Activated T-helper 9 cell treated with anti-CD3 and anti-CD28 coated beads, Interleukin-2, amount 50 U/mL, for 16 hours (primary cell): ENCODE data around the gene TET3.

Experiments used
- DNase-seq: peaks from one replicate; pipeline ENCODE4 v3.0.0-alpha.2; 2020; ENCODE audit warnings: low read depth

TET3 gene

DNA sequence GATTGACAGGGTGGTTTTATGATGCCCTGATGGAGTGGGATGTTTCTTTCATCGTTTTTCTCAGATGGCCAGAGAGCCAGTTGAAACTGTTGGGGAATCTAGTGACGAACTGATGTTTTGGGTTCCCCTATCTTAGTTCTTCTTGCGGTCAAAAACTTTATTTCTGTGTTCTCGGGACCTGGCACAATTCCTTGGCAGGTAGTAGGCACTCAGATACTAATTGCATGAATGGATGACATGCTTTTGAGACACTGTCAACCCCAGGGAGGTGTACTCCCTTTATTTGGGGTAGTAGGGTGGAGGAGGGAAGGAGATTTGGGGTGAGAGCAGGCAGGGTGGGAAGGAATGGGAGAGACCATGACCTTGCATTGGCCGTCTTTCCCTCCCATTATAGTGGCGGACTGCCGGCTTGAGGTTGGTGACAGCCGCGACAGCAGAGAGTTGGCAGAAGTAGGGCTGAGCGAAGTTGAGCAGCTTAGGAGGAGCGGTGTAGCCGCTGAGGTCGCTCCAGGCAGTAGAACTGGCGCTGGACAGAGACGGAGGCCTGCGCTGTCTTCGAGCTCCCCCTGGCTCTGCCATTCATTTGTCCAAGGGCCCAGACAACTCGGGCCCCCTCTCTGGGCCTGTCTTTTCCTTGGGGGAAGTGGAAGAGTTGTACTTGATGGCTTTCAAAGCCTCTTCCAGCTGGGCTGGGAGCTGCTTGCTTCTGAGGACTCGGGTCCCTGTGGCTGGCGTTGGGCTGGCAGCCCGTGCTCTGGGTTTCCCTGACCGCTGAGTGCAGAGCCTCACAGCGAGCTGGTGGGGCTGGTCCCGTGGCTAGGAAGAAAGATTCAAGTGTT is 2.6 kb downstream of the TET3 start:
- no peak for DNase-seq

DNA sequence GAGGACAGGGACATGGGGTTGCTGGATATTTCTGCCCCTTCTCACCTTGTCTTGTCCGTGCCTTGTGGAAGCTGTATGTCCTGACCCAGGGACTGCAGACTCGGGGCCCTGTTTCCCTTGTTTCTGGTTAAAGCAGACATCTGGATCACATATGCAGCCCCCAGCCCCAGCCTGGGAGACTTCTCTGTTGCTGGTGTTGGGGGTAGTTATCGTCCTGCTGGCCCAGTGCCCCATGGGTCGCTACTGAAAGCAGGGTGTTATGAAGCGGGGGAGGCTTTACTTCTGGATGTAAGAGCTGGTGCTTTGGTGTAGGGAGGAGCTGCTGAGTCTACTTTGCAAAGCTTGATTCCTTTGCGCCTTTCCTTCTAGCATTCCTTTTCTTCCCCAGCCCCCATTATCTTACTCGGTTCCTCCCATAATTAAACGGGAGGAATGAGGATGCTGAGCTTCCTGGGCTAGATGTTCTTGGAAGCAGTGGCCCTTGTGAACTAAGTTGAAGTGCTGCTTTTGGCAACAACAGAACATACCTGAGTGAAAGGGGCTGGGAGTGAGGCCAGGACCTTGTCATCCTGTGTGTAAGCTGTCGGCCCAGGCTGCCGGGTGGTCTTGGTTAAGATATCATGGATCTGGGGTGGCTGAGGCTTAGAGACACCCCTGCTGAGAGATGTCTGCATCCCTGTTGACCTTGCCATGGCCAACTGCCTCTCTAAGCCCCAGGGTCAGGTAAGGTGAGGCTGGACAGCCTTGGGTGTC is 3.4 kb downstream of the TET3 start:
- no peak for DNase-seq

DNA sequence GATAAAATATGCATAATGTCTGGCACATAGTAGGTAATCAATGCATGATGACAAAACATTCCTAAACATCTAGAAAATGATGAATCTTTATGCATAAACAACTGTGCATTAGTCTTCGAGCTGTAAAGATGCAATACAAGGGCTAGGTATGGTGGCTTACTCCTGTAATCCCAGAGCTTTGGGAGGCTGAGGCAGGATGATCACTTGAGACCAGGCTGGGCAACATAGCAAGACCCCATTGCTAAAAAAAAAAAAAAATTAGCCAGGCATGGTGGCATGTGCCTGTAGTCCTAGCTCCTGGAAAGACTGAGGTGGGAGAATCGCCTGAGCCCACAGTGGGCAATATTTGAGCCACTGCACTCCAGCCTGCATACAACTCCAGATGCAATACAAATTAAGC is 5.3 kb downstream of the TET3 start:
- no peak for DNase-seq

DNA sequence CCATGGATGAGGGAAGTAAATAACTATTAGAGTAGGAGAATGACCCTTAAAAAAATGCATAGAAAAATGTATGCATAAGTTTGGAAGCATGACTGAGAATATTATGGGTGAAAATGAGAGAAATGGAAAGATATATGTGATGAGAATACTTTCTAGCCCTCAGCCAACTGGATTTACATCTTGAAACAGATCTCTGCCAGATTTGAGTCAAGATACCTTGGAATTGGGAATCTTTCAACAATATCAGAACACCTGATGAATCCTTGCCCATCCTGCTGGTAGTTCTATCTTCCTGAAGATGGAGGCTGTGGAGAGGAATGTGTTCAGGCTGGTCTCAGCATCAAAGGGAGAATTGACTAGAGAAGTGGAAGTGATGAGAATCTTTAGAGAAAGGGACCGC is 5.8 kb downstream of the TET3 start:
- no peak for DNase-seq

DNA sequence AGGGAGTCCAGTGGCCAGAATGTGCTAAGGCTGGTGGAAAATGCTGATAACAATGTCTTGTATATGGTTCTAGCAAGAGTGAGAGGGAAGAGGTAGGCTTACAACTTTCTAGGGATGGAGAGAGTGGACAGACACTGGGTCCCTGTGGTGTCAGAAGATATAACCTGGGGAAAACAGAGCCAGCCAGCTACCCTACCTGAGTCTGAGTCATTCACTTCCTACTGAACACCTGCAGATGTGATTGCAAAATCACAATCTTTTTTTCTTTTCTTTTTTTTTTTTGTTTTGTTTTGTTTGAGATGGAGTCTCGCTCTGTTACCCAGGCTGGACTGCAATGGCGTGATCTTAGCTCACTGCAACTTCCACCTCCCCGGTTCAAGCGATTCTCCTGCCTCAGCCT is 7.3 kb downstream of the TET3 start:
- DNase-seq: no peak

DNA sequence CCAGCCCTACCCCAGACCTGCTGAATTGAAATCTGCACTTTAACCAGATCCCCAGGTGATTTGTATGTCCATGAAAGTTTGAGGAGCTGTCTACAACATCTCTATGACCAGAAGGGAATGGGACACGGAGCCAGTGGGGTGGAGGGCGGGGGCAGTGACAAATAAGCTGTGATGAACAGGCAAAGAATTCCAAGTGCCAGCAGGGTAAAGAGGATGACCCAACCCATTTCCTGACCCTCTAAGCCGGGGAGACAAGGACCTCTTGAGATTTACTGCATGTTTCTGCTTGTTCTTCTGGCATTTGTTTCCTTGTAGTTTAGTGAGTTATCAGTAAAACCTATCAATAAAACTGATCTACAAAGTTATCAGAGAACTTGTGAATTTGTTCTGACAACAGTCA is 8.7 kb downstream of the TET3 start:
- DNase-seq: no peak

DNA sequence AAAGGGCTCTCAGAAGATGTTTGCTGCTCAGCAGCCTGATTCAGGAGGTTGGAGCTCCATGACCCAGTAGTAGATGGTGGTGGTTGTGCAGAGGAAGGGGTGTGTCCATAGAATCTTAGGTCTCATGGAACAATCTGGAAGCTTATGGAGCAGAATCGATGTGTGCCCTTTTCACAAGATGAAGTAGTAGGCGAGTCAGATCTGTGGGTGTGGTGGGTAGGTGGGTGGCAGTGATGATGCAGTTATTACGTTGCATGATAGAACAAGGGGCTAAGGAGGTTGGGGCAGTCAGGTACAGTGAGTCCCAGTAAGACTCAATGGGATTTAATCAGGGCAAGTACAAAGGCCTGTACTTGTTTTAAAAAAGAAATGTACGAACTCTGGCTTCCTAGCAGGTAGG is 9.1 kb downstream of the TET3 start:
- DNase-seq: no peak

DNA sequence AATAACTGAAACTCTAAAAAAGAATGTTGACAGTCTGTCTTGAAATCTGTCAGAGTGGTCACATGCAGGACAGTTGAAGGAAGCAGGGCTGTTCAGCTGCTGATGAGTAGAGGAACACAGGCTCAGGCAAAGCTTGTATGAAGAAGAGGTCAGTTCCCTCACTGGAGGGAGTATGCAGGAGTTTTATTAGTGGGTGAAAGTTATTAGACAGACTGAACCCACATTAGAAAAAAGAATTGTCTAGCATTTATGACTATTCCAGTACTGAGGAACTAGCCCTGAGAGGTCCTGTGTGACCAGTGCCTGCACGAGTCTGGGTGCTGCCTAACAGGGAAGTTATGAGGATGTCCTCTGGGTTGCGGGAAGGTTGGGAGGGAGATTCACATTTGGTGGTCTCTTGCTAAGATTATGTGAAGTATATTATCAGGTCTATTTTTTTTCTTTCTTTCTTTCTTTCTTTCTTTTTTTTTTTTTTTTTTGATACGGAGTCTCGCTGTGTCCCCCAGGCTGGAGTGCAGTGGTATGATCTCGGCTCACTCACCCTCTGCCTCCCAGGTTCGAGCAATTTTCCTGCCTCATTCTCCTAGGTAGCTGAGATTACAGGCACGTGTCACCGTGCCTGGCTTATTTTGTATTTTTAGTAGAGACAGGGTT is 9.6 kb downstream of the TET3 start:
- no peak for DNase-seq

DNA sequence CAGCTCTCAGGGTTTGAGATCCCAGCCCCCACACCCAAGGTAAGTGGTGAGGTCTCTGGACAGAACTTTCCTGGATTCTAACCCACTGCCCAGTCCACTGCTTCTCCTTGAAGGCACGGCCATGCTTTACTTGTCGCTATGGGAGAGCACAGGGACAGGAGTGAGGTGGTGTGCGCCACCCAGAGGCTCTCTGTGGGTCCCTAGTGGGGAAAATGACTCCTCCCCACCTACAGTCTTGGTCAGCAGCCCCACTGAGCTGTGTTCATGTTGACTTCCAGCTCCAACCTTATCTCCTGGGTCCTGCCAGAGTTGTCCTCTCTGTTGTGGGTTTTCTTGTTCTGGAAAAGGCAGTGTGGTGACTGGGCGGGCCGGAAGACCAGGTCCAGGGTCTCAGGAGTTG is 11.1 kb downstream of the TET3 start:
- DNase-seq: no peak

DNA sequence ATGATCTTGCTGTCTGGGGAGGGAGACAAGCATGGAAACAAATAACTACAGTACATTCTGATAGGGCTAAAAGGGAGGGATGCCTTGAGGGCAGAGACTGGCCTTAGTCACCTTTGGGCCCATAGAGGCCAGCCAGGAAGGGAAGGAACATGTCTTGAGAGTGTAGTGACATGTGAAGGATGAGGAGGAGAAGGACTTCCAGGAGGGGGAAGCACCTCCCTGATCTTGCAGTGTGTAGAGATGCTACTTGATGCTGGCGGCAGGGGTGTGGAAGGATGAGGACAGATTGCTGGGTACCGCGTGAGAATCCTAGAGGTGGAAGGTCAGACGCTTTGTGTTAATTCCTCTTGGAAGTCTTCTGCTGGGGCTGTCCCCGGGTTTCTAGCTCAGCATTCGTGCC is 13.1 kb downstream of the TET3 start:
- no peak for DNase-seq

DNA sequence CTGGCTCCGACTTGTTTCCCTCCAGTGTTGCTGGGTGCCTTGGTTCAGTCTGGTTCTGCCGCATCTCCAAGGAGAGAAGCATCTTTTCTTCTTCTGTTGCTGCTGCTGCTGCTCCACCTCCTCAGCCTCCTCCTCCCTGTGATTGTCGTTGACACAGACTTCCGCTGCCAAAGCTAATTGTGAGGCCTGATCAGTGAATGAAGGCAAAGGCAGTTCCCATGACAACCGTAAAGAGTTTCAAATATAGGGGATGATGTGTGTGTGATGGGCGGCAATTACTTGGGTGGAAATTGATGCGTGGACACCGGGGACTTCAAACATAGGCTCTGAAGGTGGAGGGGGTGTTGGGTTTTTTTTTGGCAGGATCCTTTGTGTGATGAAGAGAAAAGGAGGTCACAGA is 13.7 kb downstream of the TET3 start:
- DNase-seq: no peak

DNA sequence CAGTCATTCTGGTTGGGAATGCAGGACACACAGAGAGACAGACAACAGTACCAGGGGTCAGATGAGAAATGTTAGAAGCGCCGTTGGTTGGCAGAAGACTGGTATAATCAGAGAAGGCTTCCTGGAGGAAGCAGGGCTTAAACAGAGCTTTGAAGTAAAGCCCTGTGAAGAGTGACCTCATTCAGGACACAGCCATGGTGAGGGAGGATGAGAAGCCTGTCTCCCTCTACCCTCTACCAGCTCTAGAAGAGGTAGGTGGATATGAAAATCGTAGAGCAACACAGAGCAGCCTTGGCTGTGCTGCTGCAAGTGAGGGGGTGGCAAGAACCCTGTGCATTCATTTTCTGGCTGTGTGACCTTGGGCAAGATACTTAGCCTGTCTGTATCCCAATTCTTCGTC is 14.2 kb downstream of the TET3 start:
- DNase-seq: no peak

DNA sequence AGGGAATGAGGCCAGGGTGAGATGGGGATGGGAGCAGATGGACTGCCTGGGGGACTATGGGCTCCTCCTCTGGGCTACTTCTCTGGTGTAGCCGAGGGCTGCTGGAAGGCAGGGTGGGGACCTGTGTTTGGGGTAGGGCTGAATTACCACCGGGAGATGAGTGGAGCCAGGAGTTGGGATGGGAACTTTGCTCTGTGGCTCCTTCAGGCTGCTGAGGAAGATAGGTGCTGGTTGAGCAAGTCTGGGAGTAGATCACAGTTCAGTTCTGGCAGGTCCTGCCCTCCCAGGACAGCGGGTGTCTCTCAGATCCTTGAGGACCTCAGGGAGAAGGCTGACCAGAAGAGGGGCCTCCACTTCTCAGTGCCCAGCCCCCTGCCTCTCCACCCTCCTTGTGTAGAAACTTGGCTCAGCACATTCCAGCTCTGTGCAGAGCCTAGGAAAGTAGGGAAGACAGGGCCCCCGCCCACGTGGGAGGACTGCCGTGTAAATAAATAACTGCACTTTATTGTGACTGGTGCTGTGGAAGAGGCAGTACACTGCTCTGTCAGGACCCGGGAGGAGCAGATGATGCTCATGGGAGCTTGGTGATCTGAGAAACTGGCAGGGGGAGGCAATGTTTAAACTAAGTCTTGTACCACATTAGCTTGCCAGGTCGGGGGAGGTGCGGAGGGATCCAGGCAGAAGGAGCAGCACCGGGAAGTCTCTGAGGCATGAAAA is 15.3 kb downstream of the TET3 start:
- no peak for DNase-seq

DNA sequence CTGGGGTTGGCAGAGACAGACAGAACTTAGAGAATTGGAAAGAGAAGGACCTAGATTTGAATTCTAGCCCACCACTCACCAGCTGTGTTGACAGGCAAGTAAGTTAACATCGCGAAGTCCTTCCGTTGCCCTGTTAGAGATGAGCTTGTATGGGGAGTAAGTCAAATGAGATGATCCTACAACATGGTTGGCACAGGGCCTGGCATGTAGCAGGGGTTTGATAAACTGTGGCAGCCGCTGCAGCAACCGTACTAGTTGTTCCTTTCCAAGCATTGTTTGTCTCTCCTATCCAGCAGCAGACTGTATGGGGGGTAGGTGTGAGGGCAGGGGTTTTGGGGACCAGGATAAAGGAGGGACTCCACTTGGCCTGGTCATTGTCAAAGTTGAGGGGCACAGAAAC is 16.0 kb downstream of the TET3 start:
- DNase-seq: no peak

DNA sequence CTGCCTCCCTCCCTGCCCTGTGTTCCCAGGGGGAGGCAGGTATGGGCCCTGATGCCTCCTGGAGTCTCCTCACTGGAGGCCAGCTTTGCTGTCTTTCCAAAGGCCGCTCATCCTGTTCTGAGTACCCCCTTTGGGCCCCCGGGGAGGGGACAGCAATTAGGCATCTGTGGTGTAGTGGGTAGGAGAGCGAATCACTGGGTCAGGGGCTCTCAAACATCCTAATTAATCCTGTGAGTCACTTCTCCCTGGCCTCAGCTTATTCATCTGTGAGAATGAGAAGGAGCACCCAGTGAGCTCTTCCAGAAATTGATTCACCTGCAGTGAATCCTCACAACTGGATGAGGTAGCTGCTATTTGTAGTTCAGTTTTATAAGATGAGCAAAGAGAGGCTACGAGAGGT is 16.4 kb downstream of the TET3 start:
- DNase-seq: no peak

DNA sequence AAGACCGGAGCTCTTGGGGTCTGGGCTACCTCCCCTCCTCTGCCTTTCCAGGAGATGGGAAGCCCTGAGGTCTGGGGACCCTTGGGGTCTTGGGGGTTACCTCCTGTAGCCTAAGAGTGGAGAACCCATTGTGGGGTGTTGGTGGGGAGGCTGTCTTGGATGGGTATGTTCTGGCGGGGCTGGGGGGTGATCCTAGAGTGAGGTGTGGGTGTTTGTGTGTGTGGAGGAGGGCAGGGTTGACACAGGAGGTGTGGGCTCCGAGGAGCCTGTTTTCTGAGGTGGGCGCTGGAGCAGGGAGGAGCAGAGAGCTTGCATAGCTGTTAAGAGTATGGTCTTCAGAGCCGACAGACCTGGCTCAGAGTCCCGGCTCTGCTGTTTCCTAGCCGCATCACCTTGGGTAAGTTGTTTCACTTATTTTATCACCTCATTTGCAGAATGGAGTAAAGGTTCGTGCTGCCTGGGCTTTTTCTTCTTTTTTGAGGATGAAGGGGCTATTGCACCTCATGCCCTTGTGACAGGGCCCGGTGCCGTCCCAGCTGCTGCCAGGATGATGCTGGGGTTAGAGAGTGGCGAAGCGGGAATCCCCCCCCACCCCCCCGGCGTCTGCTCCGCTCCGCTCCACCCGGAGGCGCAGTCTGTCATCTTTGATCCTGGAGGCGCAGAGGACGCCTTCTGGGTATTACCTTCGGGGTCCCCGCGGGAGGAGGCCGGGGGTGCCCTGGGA is 17.2 kb downstream of the TET3 start:
- no peak for DNase-seq

DNA sequence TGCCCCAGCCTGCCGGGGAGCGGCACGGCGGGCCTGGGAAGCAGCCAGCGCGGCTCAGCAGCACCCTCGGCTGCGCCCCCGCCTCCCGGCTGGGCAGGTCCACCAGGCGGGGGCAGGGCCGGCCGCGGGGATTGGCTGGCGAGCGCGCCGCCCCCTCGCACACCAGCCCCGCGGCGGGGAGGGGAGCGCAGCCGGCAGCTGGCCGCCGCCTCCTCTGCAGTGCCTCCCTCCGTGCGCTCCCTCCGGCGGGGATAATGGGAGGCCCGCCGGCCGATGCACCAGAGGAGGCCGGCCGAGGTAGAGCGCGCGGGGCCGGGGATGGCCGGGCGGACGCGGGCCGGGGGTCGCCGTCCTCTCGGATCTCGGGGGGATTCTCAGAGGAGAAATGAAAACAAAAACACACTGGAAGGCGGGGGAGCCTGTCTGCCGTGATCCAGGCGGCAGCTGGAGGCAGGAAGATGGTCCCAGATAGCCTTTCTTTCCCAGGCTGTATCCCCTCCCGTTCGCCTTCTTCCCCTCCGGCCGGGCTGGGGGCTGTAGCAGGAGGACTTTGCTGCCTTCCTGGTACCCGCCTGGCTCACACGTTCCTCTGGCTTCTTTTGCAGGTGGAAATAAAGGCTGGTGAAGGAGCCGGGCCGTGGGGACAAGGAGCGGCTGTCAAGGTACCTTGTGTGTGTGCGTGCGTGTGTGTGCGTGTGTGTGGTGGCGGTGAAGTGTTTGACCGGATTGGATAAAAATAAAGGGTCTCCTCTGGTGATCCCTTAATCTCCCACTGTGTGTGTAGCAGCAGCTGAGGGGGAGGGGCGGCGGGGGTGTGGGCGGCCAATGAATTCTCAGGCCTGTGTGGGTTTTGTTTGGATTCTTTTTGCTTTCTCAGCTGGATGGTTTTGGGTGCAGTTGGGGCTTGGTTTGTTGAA is 18.1 kb downstream of the TET3 start:
- DNase-seq: peak; percentile 72

DNA sequence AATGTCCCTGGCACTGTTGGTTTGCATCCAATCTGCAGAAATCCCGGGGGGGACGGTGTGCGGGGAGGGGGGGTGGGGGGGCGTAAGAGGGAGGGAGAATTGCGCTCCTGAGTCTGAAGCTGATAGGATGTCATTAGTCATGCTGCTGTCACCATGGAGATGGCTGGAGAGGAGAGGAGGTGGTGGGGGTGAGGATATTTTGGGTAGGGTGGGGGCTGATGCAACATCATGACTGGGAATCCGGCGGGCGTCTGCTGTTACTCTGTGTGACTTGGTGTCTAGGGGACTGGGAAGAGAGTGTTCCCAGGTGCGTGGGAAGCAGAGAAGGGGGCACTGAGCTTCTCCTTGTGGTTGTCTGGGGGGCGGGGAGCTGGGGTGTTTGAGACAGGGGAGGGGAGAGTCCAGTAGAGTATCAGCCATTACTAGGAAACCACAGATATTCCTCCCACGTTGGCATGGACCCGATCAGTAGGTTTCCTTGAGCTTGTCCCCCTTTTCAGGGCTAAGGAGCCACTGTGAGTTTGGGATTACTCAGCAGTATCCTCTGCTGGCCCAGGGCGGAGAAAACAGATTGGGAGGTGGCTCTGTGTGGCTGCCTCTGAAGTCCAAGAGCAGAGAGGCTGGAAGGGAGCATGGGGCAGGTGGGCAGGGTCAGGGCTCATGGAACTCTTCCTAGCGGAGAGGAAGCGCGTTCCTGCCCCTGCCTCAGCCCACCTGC is 18.9 kb downstream of the TET3 start:
- no peak for DNase-seq

DNA sequence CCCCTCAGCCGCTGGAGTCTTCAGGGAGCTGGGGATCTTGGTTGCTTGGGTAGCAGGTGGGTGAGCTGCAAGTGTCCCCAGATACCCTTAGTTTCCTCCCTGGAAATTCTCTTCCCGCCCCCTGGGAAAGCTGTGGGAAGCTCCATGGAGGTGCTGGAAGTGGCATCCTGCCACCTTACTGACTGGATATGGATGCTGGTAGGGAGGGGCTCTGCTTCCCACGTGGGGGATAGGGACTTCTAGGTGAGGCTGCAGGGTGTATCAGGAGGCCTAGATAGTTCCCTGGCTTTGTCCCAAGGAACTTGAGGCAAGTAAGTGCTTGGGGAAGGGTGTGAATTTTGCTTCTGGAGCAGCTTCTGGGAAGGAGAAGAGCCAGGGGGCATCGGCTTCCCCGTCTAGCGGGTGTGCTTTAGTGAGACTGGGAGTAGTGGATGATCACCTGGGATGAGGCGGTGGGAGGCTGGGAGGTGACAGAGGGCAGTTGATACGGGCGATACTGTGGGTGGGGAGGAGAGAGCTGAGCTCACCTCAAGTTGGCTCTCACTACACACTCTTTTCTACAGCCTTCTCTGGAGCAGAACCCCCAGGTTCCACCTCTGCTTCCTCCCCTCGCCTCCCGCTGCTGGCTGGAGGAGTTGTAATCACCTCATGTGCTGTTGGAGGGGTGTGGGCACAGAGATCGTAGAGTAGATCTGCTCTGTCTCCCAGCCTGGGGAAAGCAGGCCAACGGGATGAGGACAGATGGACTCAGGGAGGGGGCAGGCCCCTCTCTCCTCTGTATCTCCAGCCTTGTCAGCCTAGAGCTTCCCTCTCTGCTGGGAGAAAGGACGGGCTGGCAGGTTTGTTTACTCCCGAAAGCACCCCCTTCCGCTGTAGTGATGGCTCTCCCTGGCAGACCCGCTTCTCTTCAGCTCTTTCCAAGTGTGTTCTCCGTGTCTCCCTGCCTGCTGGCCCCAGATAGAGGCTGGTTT is 19.8 kb downstream of the TET3 start:
- no peak for DNase-seq
